A549 (cell line): ENCODE data around the gene IDNK. TPM values are rescaled to one million over a fixed set of nuclear protein-coding genes. Genes with fewer than 3 reads are reported as not detected.

Experiments used
- ATAC-seq, 2 experiments: fragments of 200-7000 bp in 1 of 2; fragments of >200 bp in 1 of 2; cut with Nextera tagmentation in 1 of 2; cut with Tn5 transposase in 1 of 2; 3 replicates each; pipeline versions ENCODE4 v1.8.0 to v1.9.1; 2018 to 2020; ENCODE audit warnings: mild to moderate bottlenecking in 1 of 2, moderate library complexity in 1 of 2
- CTCF ChIA-PET: fragments of 300-600 bp; sonication (Branson Sonifier 250); formaldehyde crosslinking; extraction: SDS; loops from one replicate; lab custom pipeline; 2021; ENCODE audit warnings: antibody characterized with exemption, inconsistent platforms; lab: Yijun Ruan, JAX
- POLR2A ChIA-PET: fragments of 350-600 bp; formaldehyde crosslinking; extraction: SDS; loops from one replicate; lab custom pipeline; 2021; ENCODE audit warnings: antibody characterized with exemption, inconsistent platforms; lab: Yijun Ruan, JAX
- DNase-seq, 2 experiments: peaks; one replicate each; pipeline versions ENCODE4 v3.0.0 to v3.0.0-alpha.2; 2011 to 2016; ENCODE audit warnings: low read depth in 1 of 2, low spot score in 1 of 2
- FAIRE-seq: peaks from 2 replicates; lab custom pipeline; 2011; peaks lifted over from hg19 to GRCh38; lab: Jason Lieb, UNC
- H3K27ac ChIP-seq, 2 experiments: fragments of >200 bp; sonication (Bioruptor Twin); formaldehyde crosslinking; 3 replicates each; pipeline ENCODE4 v1.5.1; 2016 to 2017
- H3K4me1 ChIP-seq: fragments of >200 bp; sonication (Bioruptor Twin); formaldehyde crosslinking; 3 replicates; pipeline ENCODE4 v1.6.1; 2016
- H3K4me2 ChIP-seq: fragments of >200 bp; sonication (Bioruptor Twin); formaldehyde crosslinking; 3 replicates; pipeline ENCODE4 v1.6.1; 2016
- H3K4me3 ChIP-seq: fragments of >200 bp; sonication (Bioruptor Twin); formaldehyde crosslinking; 3 replicates; pipeline ENCODE4 v1.5.1; 2016
- H3K9me3 ChIP-seq: fragments of >200 bp; sonication (Bioruptor Twin); formaldehyde crosslinking; 3 replicates; pipeline ENCODE4 v1.6.1; 2016
- CBX8 ChIP-seq: fragments of 200-600 bp; sonication (generic); IDR thresholded peaks from 2 replicates; pipeline ENCODE4 v1.6.1; 2016
- CEBPB ChIP-seq, 2 experiments: fragments of >200 bp in 1 of 2; sonication (Bioruptor Twin) in 1 of 2; formaldehyde crosslinking in 1 of 2; IDR thresholded peaks; 2 replicates each; pipeline ENCODE4 v1.6.1; 2012 to 2016
- CHD4 ChIP-seq: fragments of 200-600 bp; sonication (generic); IDR thresholded peaks from 2 replicates; pipeline ENCODE4 v1.6.1; 2016; ENCODE audit warnings: antibody characterized with exemption, mild to moderate bottlenecking, borderline replicate concordance
- EHMT2 ChIP-seq: fragments of 200-600 bp; sonication (generic); IDR thresholded peaks from 2 replicates; pipeline ENCODE4 v1.6.1; 2016; ENCODE audit warnings: antibody characterized with exemption, low read depth, mild to moderate bottlenecking, moderate library complexity
- EP300 ChIP-seq, 2 experiments: fragments of >200 bp; sonication (Bioruptor Twin); formaldehyde crosslinking; IDR thresholded peaks; 2 replicates in 1 of 2; 3 replicates in 1 of 2; pipeline ENCODE4 v1.6.1; 2016 to 2017
- FOSB ChIP-seq: fragments of 250-450 bp; sonication (Bioruptor Pico); IDR thresholded peaks from 2 replicates; pipeline ENCODE4 v1.5.0; 2020; ENCODE audit warnings: mild to moderate bottlenecking, moderate library complexity
- GATA3 ChIP-seq: IDR thresholded peaks from 2 replicates; pipeline ENCODE4 v1.6.1; 2012; ENCODE audit warnings: borderline replicate concordance
- HDAC2 ChIP-seq: fragments of 200-600 bp; sonication (generic); IDR thresholded peaks from 2 replicates; pipeline ENCODE4 v1.6.1; 2016
- HEYL ChIP-seq: fragments of 250-450 bp; sonication (Bioruptor Pico); IDR thresholded peaks from 2 replicates; pipeline ENCODE4 v1.8.0; 2021; ENCODE audit warnings: mild to moderate bottlenecking, moderate library complexity
- HOXB13 ChIP-seq: fragments of 250-450 bp; sonication (Bioruptor Pico); IDR thresholded peaks from 2 replicates; pipeline ENCODE4 v1.5.0; 2020; ENCODE audit warnings: low read depth, mild to moderate bottlenecking, moderate library complexity
- JUN ChIP-seq, 2 experiments: fragments of >200 bp; sonication (Bioruptor Twin); formaldehyde crosslinking; IDR thresholded peaks; 2 replicates in 1 of 2; 3 replicates in 1 of 2; pipeline ENCODE4 v1.6.1; 2016 to 2017
- JUNB ChIP-seq: fragments of >200 bp; sonication (Bioruptor Twin); formaldehyde crosslinking; IDR thresholded peaks from 2 replicates; pipeline ENCODE4 v1.6.1; 2016
- MYC ChIP-seq: IDR thresholded peaks from 2 replicates; pipeline ENCODE4 v1.6.1; 2012; ENCODE audit warnings: mild to moderate bottlenecking, inconsistent platforms, low read length, improper control_type of control experiment, borderline replicate concordance
- NFE2L2 ChIP-seq: fragments of 150-350 bp; conservative IDR thresholded peaks from 2 replicates; pipeline ENCODE4 v1.6.1; 2014; ENCODE audit warnings: low read length
- NR3C1 ChIP-seq: fragments of >200 bp; sonication (Bioruptor Twin); formaldehyde crosslinking; IDR thresholded peaks from 3 replicates; pipeline ENCODE4 v1.6.1; 2017
- PHF8 ChIP-seq: fragments of 200-600 bp; sonication (generic); IDR thresholded peaks from 2 replicates; pipeline ENCODE4 v1.6.1; 2016; ENCODE audit warnings: low read depth, mild to moderate bottlenecking, antibody characterized with exemption, moderate library complexity, borderline replicate concordance
- POLR2A ChIP-seq: IDR thresholded peaks from 2 replicates; pipeline ENCODE4 v1.6.1; 2012; ENCODE audit warnings: mild to moderate bottlenecking, low read length
- POLR2AphosphoS2 ChIP-seq: conservative IDR thresholded peaks from 2 replicates; pipeline ENCODE4 v1.6.1; 2012; ENCODE audit warnings: low read length, improper control_type of control experiment, inconsistent platforms
- RAD21 ChIP-seq, 2 experiments: fragments of >200 bp in 1 of 2; sonication (Bioruptor Twin) in 1 of 2; formaldehyde crosslinking in 1 of 2; IDR thresholded peaks in 1 of 2; conservative IDR thresholded peaks in 1 of 2; 2 replicates in 1 of 2; 3 replicates in 1 of 2; pipeline ENCODE4 v1.6.1; 2012 to 2018; ENCODE audit warnings: inconsistent platforms in 1 of 2
- RARB ChIP-seq: fragments of 250-450 bp; sonication (Bioruptor Pico); IDR thresholded peaks from 2 replicates; pipeline ENCODE4 v1.8.0; 2021; ENCODE audit warnings: mild to moderate bottlenecking, moderate library complexity
- RCOR1 ChIP-seq: fragments of 150-350 bp; IDR thresholded peaks from 2 replicates; pipeline ENCODE4 v1.6.1; 2014; ENCODE audit warnings: antibody characterized with exemption, low read length, low read depth
- SMC3 ChIP-seq: fragments of >200 bp; sonication (Bioruptor Twin); formaldehyde crosslinking; IDR thresholded peaks from 3 replicates; pipeline ENCODE4 v1.6.1; 2018; ENCODE audit warnings: inconsistent platforms
- ZFP36 ChIP-seq: fragments of 450-650 bp; IDR thresholded peaks from 2 replicates; pipeline ENCODE4 v1.6.1; 2014; ENCODE audit warnings: borderline replicate concordance; ENCODE audit not compliant: partially characterized antibody
- ZSCAN20 ChIP-seq: fragments of 250-450 bp; sonication (Bioruptor Pico); IDR thresholded peaks from 2 replicates; pipeline ENCODE4 v1.8.0; 2022; ENCODE audit warnings: mild to moderate bottlenecking, moderate library complexity
- WGBS: methylation state at CpG from one replicate; pipeline ENCODE4 v1.1.6; 2017; ENCODE audit errors: missing lambda C conversion rate; 5-methylcytosine and 5-hydroxymethylcytosine counted together
- polyA plus RNA-seq, 4 experiments: library from polyadenylated mRNA; depleted of rRNA in 3 of 4; stranded (reverse); fragments of >200 nt; fragmentation: RNase III in 1 of 4; extraction: RNeasy Plus Mini Kit Qiagen cat#74134 plus additional on column Dnase treatment in 1 of 4; gene quantifications; 2 replicates in 3 of 4; 3 replicates in 1 of 4; pipeline ENCODE4 v1.2.3, GENCODE V29; 2011 to 2017
- TF ChIP-seq, protein P1 (sequence below): fragments of 150-350 bp; IDR thresholded peaks from 2 replicates; pipeline ENCODE4 v1.6.1; 2014; ENCODE audit warnings: low read depth, mild to moderate bottlenecking, low read length
- TF ChIP-seq, protein P2 (sequence below): IDR thresholded peaks from 2 replicates; pipeline ENCODE4 v1.6.1; 2012
- TF ChIP-seq, protein P3 (sequence below): fragments of >200 bp; sonication (Bioruptor Twin); formaldehyde crosslinking; IDR thresholded peaks from 3 replicates; pipeline ENCODE4 v1.6.1; 2016
- TF ChIP-seq, protein P4 (sequence below): fragments of >200 bp; sonication (Bioruptor Twin); formaldehyde crosslinking; IDR thresholded peaks from 2 replicates; pipeline ENCODE4 v1.6.1; 2016
- TF ChIP-seq, protein P5 (sequence below): fragments of >200 bp; sonication (Bioruptor Twin); formaldehyde crosslinking; IDR thresholded peaks from 3 replicates; pipeline ENCODE4 v1.5.1; 2016
- TF ChIP-seq, protein P6 (sequence below): fragments of 250-450 bp; sonication (Bioruptor Pico); IDR thresholded peaks from 2 replicates; pipeline ENCODE4 v1.5.0; 2021; ENCODE audit warnings: mild to moderate bottlenecking, moderate library complexity, borderline replicate concordance

The IDNK gene
- polyA plus RNA-seq, 2 of the 4 experiments (the other 2 are of a cell fraction) = 10.9 to 16.2 TPM

DNA sequence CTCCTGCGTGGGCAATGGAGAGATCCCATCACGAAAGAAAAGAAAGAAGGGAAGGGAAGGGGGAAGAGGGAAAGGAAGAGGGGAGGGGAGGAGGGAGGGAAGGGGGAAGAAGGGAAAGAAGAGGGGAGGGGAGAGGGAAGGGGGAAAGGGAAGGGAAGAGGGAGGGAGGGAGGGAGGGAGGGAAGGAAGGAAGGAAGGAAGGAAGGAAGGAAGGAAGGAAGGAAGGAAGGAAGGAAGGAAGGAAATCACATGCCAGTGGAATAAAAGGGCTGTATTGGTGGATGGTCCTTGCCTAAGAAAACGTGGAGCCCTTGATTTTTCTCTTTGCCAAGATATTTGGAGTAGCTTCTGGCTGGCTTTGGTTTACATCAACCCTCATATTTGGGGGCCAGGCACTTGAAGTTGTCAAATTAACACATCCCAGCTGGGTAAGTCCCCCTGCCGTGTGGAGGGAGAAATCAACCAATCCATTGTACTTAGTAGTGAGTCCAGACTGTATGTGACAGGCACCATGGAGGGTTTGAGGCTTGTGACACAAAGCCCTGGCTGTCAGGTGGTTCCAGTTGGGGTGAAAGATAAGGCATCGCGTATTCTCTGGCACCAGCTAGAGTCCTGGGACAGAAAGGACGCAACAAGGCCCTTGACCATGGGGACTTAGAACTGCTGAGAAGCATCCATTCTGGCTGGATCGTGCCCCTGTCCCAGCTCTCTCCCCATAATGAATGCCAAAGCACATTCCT is 23.7 kb downstream of the IDNK start:
- no peak overlapping the region for H3K4me3 ChIP-seq
- ChIA-PET POLR2A (no interaction called here), CTCF (interaction anchor here (0.6 to 1.0 kb wide), 3 partner anchors 23 to 61 kb away, joined by 3 to 4 read pairs (median 3); partner anchors contain the start of genes IDNK and UBQLN1)
- H3K4me2 ChIP-seq = no peak overlapping the region
- 94% methylated on average over 8 of the region's 8 CpGs for WGBS
- ATAC-seq (no peak), FAIRE-seq (no peak), DNase-seq (no peak)
- H3K9me3 ChIP-seq = no peaks in the 10 kb centered on the region
- no peaks in the 10 kb centered on the region for H3K4me1 ChIP-seq
- H3K27ac ChIP-seq = no peak overlapping the region
- TF ChIP-seq EP300 (IDR thresholded peaks at IDR 0.05) = no peak
- TF ChIP-seq RARB (CRISPR knock-in tag) = no peak
- no peak for TF ChIP-seq SMC3
- no peak for TF ChIP-seq HOXB13 (CRISPR knock-in tag)
- TF ChIP-seq, protein P1, sequence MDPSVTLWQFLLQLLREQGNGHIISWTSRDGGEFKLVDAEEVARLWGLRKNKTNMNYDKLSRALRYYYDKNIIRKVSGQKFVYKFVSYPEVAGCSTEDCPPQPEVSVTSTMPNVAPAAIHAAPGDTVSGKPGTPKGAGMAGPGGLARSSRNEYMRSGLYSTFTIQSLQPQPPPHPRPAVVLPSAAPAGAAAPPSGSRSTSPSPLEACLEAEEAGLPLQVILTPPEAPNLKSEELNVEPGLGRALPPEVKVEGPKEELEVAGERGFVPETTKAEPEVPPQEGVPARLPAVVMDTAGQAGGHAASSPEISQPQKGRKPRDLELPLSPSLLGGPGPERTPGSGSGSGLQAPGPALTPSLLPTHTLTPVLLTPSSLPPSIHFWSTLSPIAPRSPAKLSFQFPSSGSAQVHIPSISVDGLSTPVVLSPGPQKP = no peak
- TF ChIP-seq CBX8 = no peak
- no peak for TF ChIP-seq HEYL (CRISPR knock-in tag)
- no peak for TF ChIP-seq NR3C1
- TF ChIP-seq FOSB = no peak
- no peak for TF ChIP-seq JUN (IDR thresholded peaks at IDR 0.05)
- TF ChIP-seq, protein P2, sequence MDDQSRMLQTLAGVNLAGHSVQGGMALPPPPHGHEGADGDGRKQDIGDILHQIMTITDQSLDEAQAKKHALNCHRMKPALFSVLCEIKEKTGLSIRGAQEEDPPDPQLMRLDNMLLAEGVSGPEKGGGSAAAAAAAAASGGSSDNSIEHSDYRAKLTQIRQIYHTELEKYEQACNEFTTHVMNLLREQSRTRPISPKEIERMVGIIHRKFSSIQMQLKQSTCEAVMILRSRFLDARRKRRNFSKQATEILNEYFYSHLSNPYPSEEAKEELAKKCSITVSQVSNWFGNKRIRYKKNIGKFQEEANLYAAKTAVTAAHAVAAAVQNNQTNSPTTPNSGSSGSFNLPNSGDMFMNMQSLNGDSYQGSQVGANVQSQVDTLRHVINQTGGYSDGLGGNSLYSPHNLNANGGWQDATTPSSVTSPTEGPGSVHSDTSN = no peak
- no peak for TF ChIP-seq MYC
- TF ChIP-seq POLR2AphosphoS2 = no peak
- TF ChIP-seq JUNB = no peak
- no peak for TF ChIP-seq EHMT2
- TF ChIP-seq NFE2L2 = no peak
- no peak for TF ChIP-seq HDAC2
- TF ChIP-seq, protein P3, sequence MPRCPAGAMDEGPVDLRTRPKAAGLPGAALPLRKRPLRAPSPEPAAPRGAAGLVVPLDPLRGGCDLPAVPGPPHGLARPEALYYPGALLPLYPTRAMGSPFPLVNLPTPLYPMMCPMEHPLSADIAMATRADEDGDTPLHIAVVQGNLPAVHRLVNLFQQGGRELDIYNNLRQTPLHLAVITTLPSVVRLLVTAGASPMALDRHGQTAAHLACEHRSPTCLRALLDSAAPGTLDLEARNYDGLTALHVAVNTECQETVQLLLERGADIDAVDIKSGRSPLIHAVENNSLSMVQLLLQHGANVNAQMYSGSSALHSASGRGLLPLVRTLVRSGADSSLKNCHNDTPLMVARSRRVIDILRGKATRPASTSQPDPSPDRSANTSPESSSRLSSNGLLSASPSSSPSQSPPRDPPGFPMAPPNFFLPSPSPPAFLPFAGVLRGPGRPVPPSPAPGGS = no peak
- TF ChIP-seq POLR2A = no peak

DNA sequence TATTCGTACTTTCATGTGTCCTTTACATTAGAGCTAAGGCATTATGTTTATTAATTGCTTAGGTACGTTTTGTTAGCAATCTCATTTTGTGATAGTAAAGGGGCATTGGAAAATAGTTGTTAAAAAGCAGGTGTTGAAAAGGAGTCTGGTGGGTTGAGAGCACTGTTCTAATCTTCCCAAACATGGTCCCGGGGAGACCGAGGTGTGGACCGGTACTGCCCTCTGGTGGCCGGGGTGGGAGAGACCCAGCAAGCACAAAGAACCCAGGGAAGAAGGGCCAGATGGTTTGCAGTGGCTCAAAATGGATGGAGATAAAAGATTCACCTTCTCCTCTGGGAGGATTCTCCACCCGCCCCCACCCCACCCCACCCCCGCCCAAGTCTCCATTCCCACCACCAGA is 26.1 kb downstream of the IDNK start:
- peak; percentile 83 to 92; a peak in 5 of 6 replicates for ATAC-seq
- WGBS = 20% methylated on average over 7 of the region's 8 CpGs
- FAIRE-seq = no peak
- Histone ChIP-seq H3K4me3 (no peak overlapping the region), H3K27ac (no peak overlapping the region), H3K9me3 (0 out of 3 replicates have a peak, but pooled peaks cover 2% of the 10 kb centered on the region), H3K4me2 (no peak overlapping the region), H3K4me1 (no peaks in the 10 kb centered on the region)
- POLR2A ChIA-PET = interaction anchor here (2.1 kb wide), 1 partner anchor 59 kb away, joined by 6 read pairs; the partner anchor contains the start of gene UBQLN1
- peak; percentile 63 to 64 for DNase-seq
- CTCF ChIA-PET = interaction anchor here (0.6 to 3.5 kb wide), 19 partner anchors 9 to 450 kb away, joined by 3 to 28 read pairs (median 4); partner anchors contain the start of gene IDNK
- TF ChIP-seq RCOR1 = no peak
- TF ChIP-seq, protein P4, sequence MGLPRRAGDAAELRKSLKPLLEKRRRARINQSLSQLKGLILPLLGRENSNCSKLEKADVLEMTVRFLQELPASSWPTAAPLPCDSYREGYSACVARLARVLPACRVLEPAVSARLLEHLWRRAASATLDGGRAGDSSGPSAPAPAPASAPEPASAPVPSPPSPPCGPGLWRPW = no peak
- TF ChIP-seq GATA3 = no peak
- TF ChIP-seq RARB (CRISPR knock-in tag) = no peak
- peak; percentile 73 for TF ChIP-seq SMC3
- peak; percentile 60 to 68; a peak in 4 of 5 replicates for TF ChIP-seq RAD21 (conservative IDR thresholded peaks at IDR 0.05 in 1 of 2, IDR thresholded peaks at IDR 0.05 in 1 of 2)
- TF ChIP-seq, protein P5, sequence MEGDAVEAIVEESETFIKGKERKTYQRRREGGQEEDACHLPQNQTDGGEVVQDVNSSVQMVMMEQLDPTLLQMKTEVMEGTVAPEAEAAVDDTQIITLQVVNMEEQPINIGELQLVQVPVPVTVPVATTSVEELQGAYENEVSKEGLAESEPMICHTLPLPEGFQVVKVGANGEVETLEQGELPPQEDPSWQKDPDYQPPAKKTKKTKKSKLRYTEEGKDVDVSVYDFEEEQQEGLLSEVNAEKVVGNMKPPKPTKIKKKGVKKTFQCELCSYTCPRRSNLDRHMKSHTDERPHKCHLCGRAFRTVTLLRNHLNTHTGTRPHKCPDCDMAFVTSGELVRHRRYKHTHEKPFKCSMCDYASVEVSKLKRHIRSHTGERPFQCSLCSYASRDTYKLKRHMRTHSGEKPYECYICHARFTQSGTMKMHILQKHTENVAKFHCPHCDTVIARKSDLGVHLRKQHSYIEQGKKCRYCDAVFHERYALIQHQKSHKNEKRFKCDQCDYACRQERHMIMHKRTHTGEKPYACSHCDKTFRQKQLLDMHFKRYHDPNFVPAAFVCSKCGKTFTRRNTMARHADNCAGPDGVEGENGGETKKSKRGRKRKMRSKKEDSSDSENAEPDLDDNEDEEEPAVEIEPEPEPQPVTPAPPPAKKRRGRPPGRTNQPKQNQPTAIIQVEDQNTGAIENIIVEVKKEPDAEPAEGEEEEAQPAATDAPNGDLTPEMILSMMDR = peak; percentile 77
- TF ChIP-seq, protein P6, sequence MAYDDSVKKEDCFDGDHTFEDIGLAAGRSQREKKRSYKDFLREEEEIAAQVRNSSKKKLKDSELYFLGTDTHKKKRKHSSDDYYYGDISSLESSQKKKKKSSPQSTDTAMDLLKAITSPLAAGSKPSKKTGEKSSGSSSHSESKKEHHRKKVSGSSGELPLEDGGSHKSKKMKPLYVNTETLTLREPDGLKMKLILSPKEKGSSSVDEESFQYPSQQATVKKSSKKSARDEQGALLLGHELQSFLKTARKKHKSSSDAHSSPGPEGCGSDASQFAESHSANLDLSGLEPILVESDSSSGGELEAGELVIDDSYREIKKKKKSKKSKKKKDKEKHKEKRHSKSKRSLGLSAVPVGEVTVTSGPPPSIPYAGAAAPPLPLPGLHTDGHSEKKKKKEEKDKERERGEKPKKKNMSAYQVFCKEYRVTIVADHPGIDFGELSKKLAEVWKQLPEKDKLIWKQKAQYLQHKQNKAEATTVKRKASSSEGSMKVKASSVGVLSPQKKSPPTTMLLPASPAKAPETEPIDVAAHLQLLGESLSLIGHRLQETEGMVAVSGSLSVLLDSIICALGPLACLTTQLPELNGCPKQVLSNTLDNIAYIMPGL (CRISPR knock-in tag) = no peak
- TF ChIP-seq POLR2A = no peak
- TF ChIP-seq CHD4 = no peak
- no peak for TF ChIP-seq ZFP36
- TF ChIP-seq HEYL (CRISPR knock-in tag) = no peak
- TF ChIP-seq PHF8 = no peak
- no peak for TF ChIP-seq NFE2L2
- TF ChIP-seq CEBPB (IDR thresholded peaks at IDR 0.05) = no peak
- TF ChIP-seq ZSCAN20 (CRISPR knock-in tag) = no peak
